Measurements from ENCODE around the gene PLD1.

- TF ChIP-seq TAF1 (IDR thresholded peaks at IDR 0.05; ENCODE audit: borderline replicate concordance, insufficient read depth, low read length): no peak
- TF ChIP-seq SIN3A (IDR thresholded peaks at IDR 0.05; ENCODE audit: borderline replicate concordance, insufficient read depth, low read length): no peak
- no peak for TF ChIP-seq POLR2AphosphoS5 (IDR thresholded peaks at IDR 0.05; ENCODE audit: low read depth, low read length)
These were observed 25.3 kb upstream of the PLD1 start for GRCh38 chr3:171835613-171836012.
